Keratinocyte (primary cell): ENCODE measurements around the gene MED16. TPM values are rescaled to one million over a fixed set of nuclear protein-coding genes. Genes with fewer than 3 reads are reported as not detected.
A peak's percentile ranks its signal among the peaks of the same experiment; 100 is the strongest.

Source experiments
- DNase-seq: peaks from one replicate; pipeline ENCODE4 v3.0.0-alpha.2; 2011; ENCODE audit warnings: low read depth, missing footprints, low spot score
- FAIRE-seq: peaks from 2 replicates; lab custom pipeline; 2011; peaks lifted over from hg19 to GRCh38; lab: Jason Lieb, UNC
- H2AFZ ChIP-seq: 2 replicates; pipeline ENCODE4 v1.6.0; 2012; ENCODE audit warnings: low read length, control low read depth, inconsistent platforms; ENCODE audit not compliant: control insufficient read depth
- H3K27ac ChIP-seq: 2 replicates; pipeline ENCODE4 v1.5.1; 2011; ENCODE audit warnings: low read length; ENCODE audit not compliant: control insufficient read depth, insufficient read depth
- H3K27me3 ChIP-seq: 3 replicates; pipeline ENCODE4 v1.6.0; 2011; ENCODE audit warnings: low read length; ENCODE audit not compliant: control insufficient read depth, insufficient read depth; ENCODE audit errors: extremely low read depth
- H3K36me3 ChIP-seq, 2 experiments: 2 replicates in 1 of 2; 3 replicates in 1 of 2; pipeline ENCODE4 v1.5.1; 2011; ENCODE audit warnings: low read length in 2 of 2, mild to moderate bottlenecking in 1 of 2; ENCODE audit not compliant: control insufficient read depth in 2 of 2, insufficient read depth in 2 of 2; ENCODE audit errors: extremely low read depth in 1 of 2
- H3K4me1 ChIP-seq: 3 replicates; pipeline ENCODE4 v1.5.1; 2011; ENCODE audit warnings: low read length; ENCODE audit not compliant: control insufficient read depth, insufficient read depth; ENCODE audit errors: extremely low read depth
- H3K4me2 ChIP-seq: 3 replicates; pipeline ENCODE4 v1.6.0; 2011; ENCODE audit warnings: low read depth, low read length; ENCODE audit not compliant: control insufficient read depth, insufficient read depth; ENCODE audit errors: extremely low read depth
- H3K4me3 ChIP-seq, 3 experiments: fragments of 200-600 bp in 1 of 3; sonication (generic) in 1 of 3; 2 replicates in 2 of 3; 3 replicates in 1 of 3; pipeline ENCODE4 v1.5.1; 2011 to 2016; ENCODE audit warnings: low read length in 3 of 3, mild to moderate bottlenecking in 3 of 3, control low read depth in 2 of 3, inconsistent platforms in 1 of 3, low read depth in 1 of 3, mixed read lengths in 1 of 3, mixed run types in 1 of 3, moderate library complexity in 1 of 3; ENCODE audit not compliant: control insufficient read depth in 2 of 3, insufficient read depth in 2 of 3; ENCODE audit errors: extremely low read depth in 1 of 3
- H3K79me2 ChIP-seq: 2 replicates; pipeline ENCODE4 v1.6.0; 2012; ENCODE audit warnings: low read length; ENCODE audit not compliant: control insufficient read depth, insufficient read depth
- H3K9ac ChIP-seq: 3 replicates; pipeline ENCODE4 v1.6.0; 2011; ENCODE audit warnings: low read length; ENCODE audit not compliant: control insufficient read depth, insufficient read depth; ENCODE audit errors: extremely low read depth
- H3K9me1 ChIP-seq: 3 replicates; pipeline ENCODE4 v1.6.0; 2011; ENCODE audit warnings: low read length; ENCODE audit not compliant: control insufficient read depth, insufficient read depth; ENCODE audit errors: extremely low read depth
- H3K9me3 ChIP-seq: 2 replicates; pipeline ENCODE4 v1.5.1; 2012; ENCODE audit warnings: low read depth, low read length; ENCODE audit not compliant: control insufficient read depth
- H4K20me1 ChIP-seq: 3 replicates; pipeline ENCODE4 v1.6.0; 2011; ENCODE audit warnings: low read length; ENCODE audit not compliant: control insufficient read depth, insufficient read depth; ENCODE audit errors: extremely low read depth
- EZH2 ChIP-seq: IDR thresholded peaks from one replicate; pipeline ENCODE4 v1.6.1; 2012; ENCODE audit warnings: inconsistent platforms, mild to moderate bottlenecking, low read length, moderate library complexity
- dilution Hi-C: fragments of 300-500 bp; cut with MboI; formaldehyde crosslinking; loops from one replicate; pipeline ENCODE4 v1.7.0; 2020; ENCODE audit warnings: low sequenced_read_pairs; ENCODE audit not compliant: extremely low pct_ligation_motif_present
- polyA plus RNA-seq, 5 experiments: library from polyadenylated mRNA; depleted of rRNA in 3 of 5; stranded (reverse) in 3 of 5; stranded (forward) in 1 of 5; unstranded in 1 of 5; fragments of >200 nt; gene quantifications; 1 replicate in 1 of 5; 2 replicates in 3 of 5; 3 replicates in 1 of 5; pipeline versions ENCODE4 v1.2.1 to v1.2.3, GENCODE V29; 2011 to 2012; ENCODE audit warnings: missing spikeins in 2 of 5, low read depth in 1 of 5, low replicate concordance in 1 of 5
- TF ChIP-seq, protein P1 (sequence below), 3 experiments: IDR thresholded peaks in 1 of 3; conservative IDR thresholded peaks in 1 of 3; optimal IDR thresholded peaks in 1 of 3; 2 replicates in 2 of 3; 3 replicates in 1 of 3; pipeline versions ENCODE3 to v1.5.1; 2011; ENCODE audit warnings: low read length in 3 of 3, mild to moderate bottlenecking in 3 of 3, moderate library complexity in 2 of 3, control low read depth in 1 of 3, inconsistent platforms in 1 of 3; ENCODE audit not compliant: insufficient read depth in 2 of 3; ENCODE audit errors: extremely low read depth in 1 of 3

MED16 gene
- polyA plus RNA-seq, 1 donor (not counting 4 experiments of a cell fraction or from before 2014, with no cell fraction given): 9.7 TPM

DNA sequence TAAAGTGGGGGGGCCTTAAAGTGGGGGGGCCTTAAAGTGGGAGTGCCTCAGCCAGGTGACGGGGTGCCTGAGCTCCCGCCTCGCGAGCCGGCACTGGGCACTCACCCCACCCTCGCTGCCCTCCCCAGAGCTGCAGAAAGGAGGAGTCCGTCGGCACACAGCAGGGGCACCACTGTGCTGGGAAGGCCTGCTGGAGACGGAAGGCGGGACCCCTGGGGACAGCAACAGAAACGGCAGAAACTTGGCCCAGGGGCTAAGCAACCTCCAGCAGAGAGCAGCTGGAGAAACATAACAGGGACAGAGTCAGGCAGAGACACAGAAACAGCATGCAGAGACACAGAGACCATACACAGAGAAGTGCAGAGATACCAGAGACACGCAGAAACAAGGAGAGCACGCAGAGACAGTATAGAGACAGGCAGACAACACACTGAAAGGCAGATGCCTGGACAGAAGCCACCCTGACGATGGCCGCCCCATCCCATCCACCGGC lies 25.6 kb downstream of the MED16 start:
- no peak for TF ChIP-seq EZH2
- TF ChIP-seq, protein P1, sequence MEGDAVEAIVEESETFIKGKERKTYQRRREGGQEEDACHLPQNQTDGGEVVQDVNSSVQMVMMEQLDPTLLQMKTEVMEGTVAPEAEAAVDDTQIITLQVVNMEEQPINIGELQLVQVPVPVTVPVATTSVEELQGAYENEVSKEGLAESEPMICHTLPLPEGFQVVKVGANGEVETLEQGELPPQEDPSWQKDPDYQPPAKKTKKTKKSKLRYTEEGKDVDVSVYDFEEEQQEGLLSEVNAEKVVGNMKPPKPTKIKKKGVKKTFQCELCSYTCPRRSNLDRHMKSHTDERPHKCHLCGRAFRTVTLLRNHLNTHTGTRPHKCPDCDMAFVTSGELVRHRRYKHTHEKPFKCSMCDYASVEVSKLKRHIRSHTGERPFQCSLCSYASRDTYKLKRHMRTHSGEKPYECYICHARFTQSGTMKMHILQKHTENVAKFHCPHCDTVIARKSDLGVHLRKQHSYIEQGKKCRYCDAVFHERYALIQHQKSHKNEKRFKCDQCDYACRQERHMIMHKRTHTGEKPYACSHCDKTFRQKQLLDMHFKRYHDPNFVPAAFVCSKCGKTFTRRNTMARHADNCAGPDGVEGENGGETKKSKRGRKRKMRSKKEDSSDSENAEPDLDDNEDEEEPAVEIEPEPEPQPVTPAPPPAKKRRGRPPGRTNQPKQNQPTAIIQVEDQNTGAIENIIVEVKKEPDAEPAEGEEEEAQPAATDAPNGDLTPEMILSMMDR (optimal IDR thresholded peaks at IDR 0.05 in 1 of 3, IDR thresholded peaks at IDR 0.05 in 1 of 3, conservative IDR thresholded peaks at IDR 0.05 in 1 of 3; ENCODE audit: extremely low read depth in 1 of 3, insufficient read depth in 2 of 3, low read length in 3 of 3): no peak
- no peaks in the 10 kb centered on the region for H3K9me3 ChIP-seq
- FAIRE-seq: peak; percentile 57
- H2AFZ ChIP-seq: no peak overlapping the region
- peaks cover 16% of the 10 kb centered on the region for H3K4me1 ChIP-seq
- no peaks in the 10 kb centered on the region for H4K20me1 ChIP-seq
- no peaks in the 10 kb centered on the region for H3K79me2 ChIP-seq
- no peak for DNase-seq
- H3K9ac ChIP-seq: no peak overlapping the region
- no peaks in the 10 kb centered on the region for H3K27me3 ChIP-seq
- H3K36me3 ChIP-seq: peaks cover 14 to 15% of the 10 kb centered on the region in 2 experiments
- no peak overlapping the region for H3K4me2 ChIP-seq
- H3K4me3 ChIP-seq: no peak overlapping the region
- no peak overlapping the region for H3K27ac ChIP-seq
- dilution Hi-C loops: no loop called here
- no peaks in the 10 kb centered on the region for H3K9me1 ChIP-seq

DNA sequence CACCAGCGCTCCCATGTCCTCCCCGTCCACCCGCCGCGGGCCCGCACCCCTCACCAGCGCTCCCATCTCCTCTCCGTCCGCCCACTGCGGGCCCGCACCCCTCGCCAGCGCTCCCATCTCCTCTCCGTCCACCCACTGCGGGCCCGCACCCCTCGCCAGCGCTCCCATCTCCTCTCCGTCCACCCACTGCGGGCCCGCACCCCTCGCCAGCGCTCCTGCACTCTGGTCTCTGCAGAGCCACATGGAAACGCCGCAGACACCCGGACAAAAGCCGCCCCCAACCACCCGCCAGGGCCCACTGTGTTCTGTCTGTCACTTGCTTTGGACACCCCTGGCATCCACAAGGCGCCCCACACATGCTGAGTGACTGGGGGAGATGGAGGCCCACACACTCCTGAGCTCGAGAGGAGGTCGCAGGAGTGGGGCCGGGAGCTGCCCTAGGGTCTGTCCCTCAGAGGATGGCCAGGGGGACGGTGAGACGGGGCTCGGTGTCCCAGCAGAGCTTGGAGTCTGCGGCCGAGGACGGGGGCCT lies 26.2 kb downstream of the MED16 start:
- FAIRE-seq: no peak
- dilution Hi-C loops: no loop called here

More for the DNA sequence above, 26.2 kb downstream of the MED16 start:
- H3K27me3 ChIP-seq: no peaks in the 10 kb centered on the region
- TF ChIP-seq, protein P1 (optimal IDR thresholded peaks at IDR 0.05 in 1 of 3, IDR thresholded peaks at IDR 0.05 in 1 of 3, conservative IDR thresholded peaks at IDR 0.05 in 1 of 3; ENCODE audit: extremely low read depth in 1 of 3, insufficient read depth in 2 of 3, low read length in 3 of 3): no peak
- TF ChIP-seq EZH2: no peak
- H2AFZ ChIP-seq: no peak overlapping the region
- H3K79me2 ChIP-seq: no peaks in the 10 kb centered on the region
- no peak overlapping the region for H3K27ac ChIP-seq
- H3K9ac ChIP-seq: no peak overlapping the region
- H3K9me3 ChIP-seq: no peaks in the 10 kb centered on the region
- no peaks in the 10 kb centered on the region for H3K9me1 ChIP-seq
- peaks cover 11% of the 10 kb centered on the region for H3K4me1 ChIP-seq
- no peak overlapping the region for H3K4me3 ChIP-seq
- H4K20me1 ChIP-seq: no peaks in the 10 kb centered on the region
- H3K4me2 ChIP-seq: no peak overlapping the region
- DNase-seq: no peak
- peaks cover 14 to 15% of the 10 kb centered on the region in 2 experiments for H3K36me3 ChIP-seq
